ENCODE results near the gene PHLPP1.

GRCh38 chr18:62898359-62898758 lies 183.0 kb downstream of the PHLPP1 start:
- TF ChIP-seq EP300 (IDR thresholded peaks at IDR 0.05; ENCODE audit: low read depth in 2 of 2, low read length in 2 of 2) (no peak), EP300 (CRISPR knock-in tag; IDR thresholded peaks at IDR 0.05; ENCODE audit: borderline replicate concordance) (no peak), FOSL1 (CRISPR knock-in tag; IDR thresholded peaks at IDR 0.05; ENCODE audit: borderline replicate concordance) (no peak), REPIN1 (CRISPR knock-in tag; IDR thresholded peaks at IDR 0.05; ENCODE audit: borderline replicate concordance, low read depth) (no peak), MAZ (IDR thresholded peaks at IDR 0.05; ENCODE audit: borderline replicate concordance, low read depth, low read length) (no peak), MAZ (CRISPR knock-in tag; IDR thresholded peaks at IDR 0.05; ENCODE audit: low read depth) (no peak), MXI1 (IDR thresholded peaks at IDR 0.05; ENCODE audit: borderline replicate concordance, low read depth, low read length) (no peak), ZNF124 (CRISPR knock-in tag; IDR thresholded peaks at IDR 0.05) (no peak), ZBTB44 (CRISPR knock-in tag; IDR thresholded peaks at IDR 0.05) (no peak), RERE (CRISPR knock-in tag; IDR thresholded peaks at IDR 0.05; ENCODE audit: low read depth) (no peak), RFX5 (IDR thresholded peaks at IDR 0.05; ENCODE audit: low read depth, low read length) (no peak), PHF21A (CRISPR knock-in tag; IDR thresholded peaks at IDR 0.05) (no peak)
